ENCODE results near the gene NPTN.

The NPTN gene

DNA sequence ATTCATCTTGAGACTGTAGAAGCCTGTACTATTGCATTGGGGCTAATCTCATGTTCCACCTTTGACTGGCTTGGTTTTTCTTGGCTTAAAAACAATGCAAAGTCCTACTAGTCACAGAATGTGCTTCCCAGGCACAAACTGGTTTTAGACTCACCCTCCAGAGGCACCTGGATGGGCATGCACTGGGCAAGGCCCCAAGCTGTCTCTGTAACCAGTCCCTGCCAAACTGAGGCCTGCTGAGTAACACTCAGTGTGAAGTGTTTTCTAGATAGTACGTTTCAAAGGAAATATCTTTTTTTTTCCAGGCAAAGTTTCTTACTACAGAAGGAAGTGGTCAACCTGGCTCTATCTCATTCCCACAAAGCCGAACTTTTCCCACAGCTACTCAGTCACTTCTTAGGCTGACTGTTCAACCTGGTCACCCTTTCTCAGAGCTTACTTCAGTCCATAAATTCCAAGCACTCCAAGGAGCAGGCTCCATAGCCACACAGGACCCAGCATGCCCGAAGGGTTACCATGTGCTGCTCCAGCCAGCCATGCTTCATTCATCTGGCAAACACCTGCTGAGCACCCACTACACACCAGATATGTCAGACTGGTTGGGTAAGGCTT, 57.4 kb downstream of the NPTN start:
- H3K4me3 ChIP-seq (ENCODE audit: low read depth, low read length), result no peak overlapping the region
- in situ Hi-C loops (cut with HindIII; ENCODE audit: low sequenced_read_pairs), result no loop called here
- TF ChIP-seq, protein P1, sequence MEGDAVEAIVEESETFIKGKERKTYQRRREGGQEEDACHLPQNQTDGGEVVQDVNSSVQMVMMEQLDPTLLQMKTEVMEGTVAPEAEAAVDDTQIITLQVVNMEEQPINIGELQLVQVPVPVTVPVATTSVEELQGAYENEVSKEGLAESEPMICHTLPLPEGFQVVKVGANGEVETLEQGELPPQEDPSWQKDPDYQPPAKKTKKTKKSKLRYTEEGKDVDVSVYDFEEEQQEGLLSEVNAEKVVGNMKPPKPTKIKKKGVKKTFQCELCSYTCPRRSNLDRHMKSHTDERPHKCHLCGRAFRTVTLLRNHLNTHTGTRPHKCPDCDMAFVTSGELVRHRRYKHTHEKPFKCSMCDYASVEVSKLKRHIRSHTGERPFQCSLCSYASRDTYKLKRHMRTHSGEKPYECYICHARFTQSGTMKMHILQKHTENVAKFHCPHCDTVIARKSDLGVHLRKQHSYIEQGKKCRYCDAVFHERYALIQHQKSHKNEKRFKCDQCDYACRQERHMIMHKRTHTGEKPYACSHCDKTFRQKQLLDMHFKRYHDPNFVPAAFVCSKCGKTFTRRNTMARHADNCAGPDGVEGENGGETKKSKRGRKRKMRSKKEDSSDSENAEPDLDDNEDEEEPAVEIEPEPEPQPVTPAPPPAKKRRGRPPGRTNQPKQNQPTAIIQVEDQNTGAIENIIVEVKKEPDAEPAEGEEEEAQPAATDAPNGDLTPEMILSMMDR (IDR thresholded peaks at IDR 0.05; ENCODE audit: low read depth, low read length), result no peak
- peak; percentile 81 for DNase-seq (ENCODE audit: low read depth, low spot score)

DNA sequence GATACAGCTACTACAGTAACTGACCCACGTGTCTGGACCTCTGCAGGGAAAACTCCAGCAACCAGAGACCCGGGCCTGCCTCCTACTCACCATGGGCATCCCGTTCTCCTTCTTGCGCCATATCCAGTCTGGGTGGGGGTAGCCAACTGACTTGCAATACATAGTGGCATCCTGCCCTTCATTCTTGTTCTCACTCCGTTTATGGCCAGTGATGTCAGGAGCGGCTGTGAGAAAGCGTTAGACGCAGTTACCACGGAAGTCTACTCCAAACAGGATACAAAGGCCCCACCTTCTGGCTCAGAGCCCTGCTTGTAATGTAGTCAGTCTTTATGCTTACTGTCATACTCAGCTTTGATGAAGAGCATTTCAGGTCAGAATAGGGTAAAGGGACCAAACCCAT, 59.6 kb downstream of the NPTN start:
- no peak overlapping the region for H3K4me3 ChIP-seq (ENCODE audit: low read depth, low read length)
- TF ChIP-seq, protein P1 (IDR thresholded peaks at IDR 0.05; ENCODE audit: low read depth, low read length), result no peak
- peak; percentile 72 for DNase-seq (ENCODE audit: low read depth, low spot score)
- in situ Hi-C loops (cut with HindIII; ENCODE audit: low sequenced_read_pairs), result no loop called here

DNA sequence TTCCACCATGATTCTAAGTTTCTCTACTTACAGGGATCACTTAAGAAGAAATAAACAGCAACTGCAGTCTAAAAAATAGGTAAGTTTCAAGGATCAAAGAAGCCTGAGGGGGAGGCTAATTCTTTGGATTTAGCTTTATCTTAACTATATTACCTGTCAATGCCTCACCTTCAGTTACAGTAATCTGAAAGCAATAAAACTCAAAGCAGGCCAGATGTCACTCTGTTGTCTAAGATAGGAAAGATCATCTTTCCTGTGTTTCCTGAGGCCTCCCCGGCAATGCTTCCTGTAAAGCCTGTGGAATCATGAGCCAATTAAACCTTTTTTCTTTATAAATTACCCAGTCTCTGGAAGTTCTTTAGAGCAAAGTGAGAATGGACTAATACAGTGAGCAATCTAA, 60.2 kb downstream of the NPTN start:
- TF ChIP-seq, protein P1 (IDR thresholded peaks at IDR 0.05; ENCODE audit: low read depth, low read length), result no peak
- in situ Hi-C loops (cut with HindIII; ENCODE audit: low sequenced_read_pairs), result no loop called here
- DNase-seq (ENCODE audit: low read depth, low spot score), result no peak
- H3K4me3 ChIP-seq (ENCODE audit: low read depth, low read length), result no peak overlapping the region

DNA sequence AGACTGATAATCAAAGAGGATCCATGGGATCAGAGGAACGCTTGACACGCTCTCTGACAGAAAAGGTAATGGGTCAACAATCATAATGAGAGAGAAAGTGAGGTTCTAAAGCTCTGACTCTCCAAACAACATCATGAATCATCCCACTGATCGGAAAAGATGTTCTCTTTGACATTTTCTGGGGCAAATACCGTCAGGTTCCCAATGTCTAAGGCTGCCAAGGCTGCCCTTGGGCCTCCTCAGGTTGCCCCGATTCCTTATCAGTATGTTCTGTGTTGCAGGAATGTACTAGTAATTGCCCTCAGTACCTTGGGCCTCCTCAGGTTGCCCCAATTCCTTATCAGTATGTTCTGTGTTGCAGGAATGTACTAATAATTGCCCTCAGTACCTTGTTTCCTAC, 60.9 kb downstream of the NPTN start:
- TF ChIP-seq, protein P1 (IDR thresholded peaks at IDR 0.05; ENCODE audit: low read depth, low read length), result no peak
- in situ Hi-C loops (cut with HindIII; ENCODE audit: low sequenced_read_pairs), result no loop called here
- no peak overlapping the region for H3K4me3 ChIP-seq (ENCODE audit: low read depth, low read length)
- DNase-seq (ENCODE audit: low read depth, low spot score), result no peak

DNA sequence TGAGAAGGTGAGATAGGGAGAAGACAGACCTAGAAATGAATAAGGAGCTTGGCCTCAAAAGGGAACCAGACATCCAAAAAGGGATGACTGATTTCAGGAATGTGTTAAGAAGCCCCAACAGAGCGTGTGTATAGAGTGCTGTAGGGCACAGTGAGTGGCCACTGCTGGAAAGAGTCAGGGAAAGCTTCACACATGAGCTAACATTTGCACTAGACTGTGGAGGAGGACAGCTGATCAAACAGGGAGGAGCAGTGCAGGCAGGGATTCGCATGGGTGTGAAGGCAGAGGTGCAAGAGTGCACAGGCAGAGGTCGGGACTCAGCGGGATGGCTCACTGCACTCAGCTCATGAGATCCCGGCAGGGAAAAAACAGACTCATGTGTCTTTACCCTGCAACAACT, 61.8 kb downstream of the NPTN start:
- TF ChIP-seq, protein P1 (IDR thresholded peaks at IDR 0.05; ENCODE audit: low read depth, low read length), result no peak
- peak; percentile 32 for DNase-seq (ENCODE audit: low read depth, low spot score)
- no peak overlapping the region for H3K4me3 ChIP-seq (ENCODE audit: low read depth, low read length)
- in situ Hi-C loops (cut with HindIII; ENCODE audit: low sequenced_read_pairs), result no loop called here

DNA sequence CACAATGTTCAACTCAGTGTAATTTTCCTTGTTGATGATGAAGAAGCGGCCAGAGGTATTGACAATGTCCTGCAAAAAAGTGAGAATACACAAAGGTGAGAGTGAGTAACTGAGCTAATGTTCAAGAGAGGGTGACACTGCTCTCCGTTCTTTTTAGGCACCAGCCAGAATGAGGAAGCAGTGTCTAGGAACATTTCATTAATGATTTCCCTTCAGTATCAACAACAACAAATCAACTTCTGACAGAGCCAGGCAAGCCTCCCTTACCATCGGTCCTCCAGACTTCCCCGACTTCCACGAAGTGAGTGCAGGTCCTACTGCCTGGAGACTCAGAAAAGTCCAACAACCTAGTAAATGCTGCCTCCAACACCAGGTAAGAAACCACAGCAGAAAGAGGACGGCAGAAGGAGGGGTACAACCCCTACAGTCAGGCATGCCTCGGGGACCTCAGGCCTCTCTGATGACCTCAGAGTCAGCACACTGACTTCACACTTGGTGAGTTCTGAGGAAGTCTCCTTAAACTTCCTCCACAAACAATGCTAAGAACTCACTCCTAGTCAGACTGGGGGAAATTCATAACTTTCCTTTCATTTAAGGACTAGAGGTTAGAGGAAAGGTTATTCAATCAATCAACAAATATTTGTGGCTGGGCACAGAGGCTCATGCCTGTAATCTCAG, 62.7 kb downstream of the NPTN start:
- in situ Hi-C loops (cut with HindIII; ENCODE audit: low sequenced_read_pairs), result no loop called here
- no peak for DNase-seq (ENCODE audit: low read depth, low spot score)
- TF ChIP-seq, protein P1 (IDR thresholded peaks at IDR 0.05; ENCODE audit: low read depth, low read length), result no peak
- H3K4me3 ChIP-seq (ENCODE audit: low read depth, low read length), result no peak overlapping the region
